Activated B cell treated with CpG ODN at 0.5 μM for 24 hours (primary cell): ENCODE results near the gene TATDN2. TPM values are rescaled to one million over a fixed set of nuclear protein-coding genes. Genes with fewer than 3 reads are reported as not detected.
A peak's percentile ranks its signal among the peaks of the same experiment; 100 is the strongest.

ENCODE experiments used
- ATAC-seq: fragments of 200-7000 bp; cut with Tn5 transposase; one replicate; pipeline ENCODE4 v1.10.0; 2021; ENCODE audit warnings: low read depth, mild to moderate bottlenecking, moderate library complexity
- CTCF ChIA-PET: fragments of 350-600 bp; sonication (Branson Sonifier 250); formaldehyde crosslinking; loops from one replicate; lab custom pipeline; 2021; ENCODE audit warnings: antibody characterized with exemption; lab: Charles Lee
- POLR2A ChIA-PET: fragments of 350-600 bp; sonication (Branson Sonifier 250); formaldehyde crosslinking; loops from one replicate; lab custom pipeline; 2021; ENCODE audit warnings: antibody characterized with exemption; lab: Charles Lee
- DNase-seq: peaks from one replicate; pipeline ENCODE4 v3.0.0; 2022
- H3K27ac Mint-ChIP-seq: one replicate; pipeline ENCODE4 v1.8.0; 2020; ENCODE audit warnings: mixed read lengths
- H3K27me3 Mint-ChIP-seq: one replicate; pipeline ENCODE4 v1.8.0; 2021; ENCODE audit warnings: mixed read lengths
- H3K36me3 Mint-ChIP-seq: one replicate; pipeline ENCODE4 v1.8.0; 2021; ENCODE audit warnings: low read depth, mixed read lengths
- H3K4me1 Mint-ChIP-seq: one replicate; pipeline ENCODE4 v1.8.0; 2021; ENCODE audit warnings: mixed read lengths
- H3K4me3 Mint-ChIP-seq: one replicate; pipeline ENCODE4 v1.8.0; 2020; ENCODE audit warnings: mild to moderate bottlenecking, mixed read lengths
- H3K9me3 Mint-ChIP-seq: one replicate; pipeline ENCODE4 v1.8.0; 2020; ENCODE audit warnings: mixed read lengths
- CTCF ChIP-seq: fragments of 200-600 bp; IDR thresholded peaks from one replicate; pipeline ENCODE4 v1.8.0; 2022; ENCODE audit warnings: antibody characterized with exemption, mild to moderate bottlenecking
- intact Hi-C: fragments of 100-400 bp; cut with micrococcal nuclease; formaldehyde crosslinking; loops from one replicate; pipeline ENCODE4 v1.15.1; 2024
- total RNA-seq: library from RNA; stranded (reverse); gene quantifications from 2 replicates; pipeline ENCODE4 v1.2.3, GENCODE V29; 2022

The TATDN2 gene
- total RNA-seq, 1 donor from 2014 or later: 55.6 TPM

- Mint-ChIP-seq H3K9me3 (peaks cover 13% of the 10 kb centered on the region), H3K4me1 (peaks cover 5% of the 10 kb centered on the region), H3K4me3 (no peak overlapping the region), H3K27ac (peak overlapping the region; percentile 41), H3K36me3 (peaks cover 47% of the 10 kb centered on the region), H3K27me3 (no peaks in the 10 kb centered on the region)
- no peak for TF ChIP-seq CTCF
- CTCF ChIA-PET: no interaction called here
- intact Hi-C loops: no loop called here
- no peak for DNase-seq
- POLR2A ChIA-PET: no interaction called here
- no peak for ATAC-seq
Observed at GRCh38 chr3:10242182-10243065, 5.8 kb upstream of the TATDN2 start.

- peaks cover 16% of the 10 kb centered on the region for H3K4me1 Mint-ChIP-seq
- no peak overlapping the region for H3K27ac Mint-ChIP-seq
- intact Hi-C loops: no loop called here
- POLR2A ChIA-PET: no interaction called here
- peaks cover 39% of the 10 kb centered on the region for H3K36me3 Mint-ChIP-seq
- ATAC-seq (no peak), DNase-seq (no peak)
- peaks cover 13% of the 10 kb centered on the region for H3K9me3 Mint-ChIP-seq
- H3K4me3 Mint-ChIP-seq: no peak overlapping the region
- no peaks in the 10 kb centered on the region for H3K27me3 Mint-ChIP-seq
- no peak for TF ChIP-seq CTCF
- CTCF ChIA-PET: no interaction called here
Observed at GRCh38 chr3:10244009-10244408, 4.2 kb upstream of the TATDN2 start.

- Mint-ChIP-seq H3K27ac (no peak overlapping the region), H3K4me1 (peaks cover 26% of the 10 kb centered on the region), H3K36me3 (peaks cover 40% of the 10 kb centered on the region), H3K4me3 (no peak overlapping the region), H3K9me3 (peaks cover 13% of the 10 kb centered on the region), H3K27me3 (no peaks in the 10 kb centered on the region)
- ATAC-seq (no peak), DNase-seq (no peak)
- no peak for TF ChIP-seq CTCF
- POLR2A ChIA-PET: no interaction called here
- CTCF ChIA-PET: no interaction called here
- intact Hi-C loops: loop anchor here (5.0 kb wide), 1 partner anchor 233 kb away; no protein-coding TSS in a partner anchor
Observed at GRCh38 chr3:10245081-10245712, 3.1 kb upstream of the TATDN2 start.

GRCh38 chr3:10247679-10248183, 528 bp upstream of the TATDN2 start:
- TF ChIP-seq CTCF: no peak
- DNase-seq: no peak
- Mint-ChIP-seq H3K27me3 (no peaks in the 10 kb centered on the region), H3K36me3 (peaks cover 51% of the 10 kb centered on the region), H3K4me3 (peak overlapping the region; percentile 86), H3K9me3 (peaks cover 13% of the 10 kb centered on the region), H3K4me1 (peaks cover 34% of the 10 kb centered on the region), H3K27ac (peak overlapping the region; percentile 90)
- intact Hi-C loops: loop anchor here (1.0 to 5.0 kb wide), 13 partner anchors 45 to 851 kb away; partner anchors contain the start of genes BRK1, BRPF1, CRELD1 and FANCD2
- ChIA-PET POLR2A (interaction anchor here (0.6 to 2.4 kb wide), 38 partner anchors 11 to 960 kb away, joined by 3 to 17 read pairs (median 6); partner anchors contain the start of genes ARPC4, BRK1, CRELD1 and EMC3), CTCF (interaction anchor here (0.7 to 1.3 kb wide), 4 partner anchors 25 to 315 kb away, joined by 3 to 4 read pairs (median 4); partner anchors contain the start of gene BRK1)
- no peak for ATAC-seq
